Glutamatergic neuron (in vitro differentiated cells): ENCODE data around the gene ATF6B. TPM values are rescaled to one million over a fixed set of nuclear protein-coding genes. Genes with fewer than 3 reads are reported as not detected.

Source experiments
- DNase-seq: peaks from one replicate; pipeline ENCODE4 v3.0.0; 2022
- H3K27ac Mint-ChIP-seq: one replicate; pipeline ENCODE4 v1.8.0; 2020; ENCODE audit warnings: mild to moderate bottlenecking, mixed read lengths, inconsistent platforms; ENCODE audit not compliant: unreplicated experiment
- H3K27me3 Mint-ChIP-seq: one replicate; pipeline ENCODE4 v1.8.0; 2020; ENCODE audit warnings: mild to moderate bottlenecking, moderate library complexity, mixed read lengths, inconsistent platforms; ENCODE audit not compliant: unreplicated experiment
- H3K36me3 Mint-ChIP-seq: one replicate; pipeline ENCODE4 v1.8.0; 2020; ENCODE audit warnings: mild to moderate bottlenecking, mixed read lengths, inconsistent platforms; ENCODE audit not compliant: unreplicated experiment
- H3K4me1 Mint-ChIP-seq: one replicate; pipeline ENCODE4 v1.8.0; 2020; ENCODE audit warnings: mild to moderate bottlenecking, low read depth, mixed read lengths, inconsistent platforms; ENCODE audit not compliant: unreplicated experiment
- H3K4me3 Mint-ChIP-seq: one replicate; pipeline ENCODE4 v1.8.0; 2020; ENCODE audit warnings: mild to moderate bottlenecking, mixed read lengths, inconsistent platforms; ENCODE audit not compliant: unreplicated experiment
- H3K9me3 Mint-ChIP-seq: one replicate; pipeline ENCODE4 v1.8.0; 2020; ENCODE audit warnings: mild to moderate bottlenecking, moderate library complexity, mixed read lengths, inconsistent platforms; ENCODE audit not compliant: unreplicated experiment
- CTCF ChIP-seq: fragments of 200-600 bp; sonication (generic); IDR thresholded peaks from one replicate; pipeline ENCODE4 v1.5.0; 2021; ENCODE audit not compliant: partially characterized antibody, unreplicated experiment
- total RNA-seq: library from RNA; stranded (reverse); fragmentation: NEBNext Ultra II Directional; extraction: Animal tissue kit (Norgen Biotek cat#: 25700); gene quantifications from one replicate; pipeline ENCODE4 v1.2.1, GENCODE V29; 2021; ENCODE audit not compliant: unreplicated experiment

Gene ATF6B
- total RNA-seq, 1 donor from 2014 or later, result 79.5 TPM

DNA sequence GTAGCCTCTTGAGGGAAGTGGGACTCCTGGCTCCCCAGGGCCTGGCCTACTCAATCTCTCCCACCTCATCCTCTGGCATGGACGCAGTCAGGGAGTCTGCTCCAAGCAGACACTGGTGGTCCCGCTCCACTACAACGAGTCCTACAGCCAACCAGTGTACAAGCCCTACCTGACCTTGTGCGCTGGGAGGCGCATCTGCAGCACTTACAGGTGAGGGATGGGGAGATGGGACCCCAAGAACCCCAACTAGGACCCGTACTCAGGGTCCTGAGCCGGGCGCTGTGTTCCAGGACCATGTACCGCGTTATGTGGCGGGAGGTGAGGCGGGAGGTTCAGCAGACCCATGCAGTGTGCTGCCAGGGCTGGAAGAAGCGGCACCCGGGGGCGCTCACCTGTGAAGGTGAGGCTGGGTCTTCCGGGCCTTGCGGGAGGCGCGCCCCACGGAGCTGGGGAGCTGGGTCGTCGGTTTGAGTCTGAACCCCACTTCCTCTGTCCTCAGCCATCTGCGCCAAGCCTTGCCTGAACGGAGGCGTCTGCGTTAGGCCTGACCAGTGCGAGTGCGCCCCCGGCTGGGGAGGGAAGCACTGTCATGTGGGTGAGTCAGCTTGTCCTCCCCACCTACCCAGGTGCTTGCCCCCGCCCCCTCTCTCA lies 38.5 kb upstream of the ATF6B start:
- H3K27ac Mint-ChIP-seq, result no peak overlapping the region
- H3K9me3 Mint-ChIP-seq, result peaks cover 21% of the 10 kb centered on the region
- H3K27me3 Mint-ChIP-seq, result peaks cover 22% of the 10 kb centered on the region
- H3K36me3 Mint-ChIP-seq, result peaks cover 6% of the 10 kb centered on the region
- no peak overlapping the region for H3K4me3 Mint-ChIP-seq
- TF ChIP-seq CTCF, result no peak
- peak; percentile 47 for DNase-seq
- peaks cover 12% of the 10 kb centered on the region for H3K4me1 Mint-ChIP-seq

GRCh38 chr6:32164295-32164694 lies 36.2 kb upstream of the ATF6B start, which contains the start of gene EGFL8:
TSS of gene EGFL8 (plus strand) at chr6:32164595. CDS start at chr6:32166166, 1,571 bp downstream.
- Mint-ChIP-seq H3K4me1 (peaks cover 12% of the 10 kb centered on the region), H3K4me3 (peak within 1 kb of the TSS; percentile 43), H3K9me3 (peaks cover 21% of the 10 kb centered on the region), H3K36me3 (no peaks in the 10 kb centered on the region), H3K27me3 (peaks cover 18% of the 10 kb centered on the region), H3K27ac (no peak within 1 kb of the TSS)
- no peak for DNase-seq
- TF ChIP-seq CTCF, result no peak

- Mint-ChIP-seq H3K36me3 (no peaks in the 10 kb centered on the region), H3K27ac (no peak overlapping the region), H3K4me3 (peak overlapping the region; percentile 43), H3K27me3 (peaks cover 18% of the 10 kb centered on the region), H3K4me1 (peaks cover 10% of the 10 kb centered on the region), H3K9me3 (peaks cover 21% of the 10 kb centered on the region)
- DNase-seq, result no peak
- TF ChIP-seq CTCF, result no peak
Measured at GRCh38 chr6:32163559-32164258, 35.7 kb upstream of the ATF6B start.

DNA sequence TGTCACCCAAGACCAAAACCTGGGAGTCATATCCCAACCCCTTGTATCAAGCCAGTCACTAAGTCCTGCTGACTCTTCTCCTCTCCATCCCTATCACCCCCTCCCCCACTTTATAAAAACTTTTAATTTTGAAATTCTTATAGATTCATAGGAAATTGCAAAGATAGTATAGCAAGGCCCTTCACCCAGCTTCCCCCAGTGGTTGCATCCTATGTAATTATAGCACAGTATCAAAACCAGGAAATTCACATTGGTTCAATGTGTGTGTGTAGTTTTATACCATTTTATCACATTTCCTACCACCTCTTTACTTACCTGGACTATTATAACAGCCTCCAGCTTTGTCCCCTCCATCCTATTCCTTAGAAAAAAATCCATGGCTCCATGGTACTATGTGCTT lies 30.0 kb upstream of the ATF6B start:
- Mint-ChIP-seq H3K27me3 (peaks cover 9% of the 10 kb centered on the region), H3K9me3 (peaks cover 8% of the 10 kb centered on the region), H3K4me3 (no peak overlapping the region), H3K36me3 (no peaks in the 10 kb centered on the region), H3K27ac (no peak overlapping the region), H3K4me1 (peaks cover 7% of the 10 kb centered on the region)
- TF ChIP-seq CTCF, result no peak
- no peak for DNase-seq

DNA sequence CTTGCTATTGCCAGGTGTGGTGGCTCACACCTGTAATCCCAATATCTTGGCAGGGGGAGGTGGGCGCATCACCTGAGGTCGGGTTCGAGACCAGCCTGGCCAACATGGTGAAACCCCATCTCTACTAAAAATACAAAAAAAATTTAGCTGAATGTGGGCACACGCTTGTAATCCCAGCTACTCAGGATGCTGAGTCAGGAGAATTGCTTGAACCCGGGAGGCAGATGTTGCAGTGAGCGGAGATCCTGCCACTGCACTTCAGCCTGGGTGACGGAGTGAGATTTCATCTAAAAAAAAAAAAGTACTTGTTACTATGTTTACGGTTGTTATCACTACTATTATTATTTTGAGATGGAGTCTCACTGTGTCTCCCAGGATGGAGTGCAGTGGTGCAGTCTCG lies 28.8 kb upstream of the ATF6B start:
- Mint-ChIP-seq H3K36me3 (no peaks in the 10 kb centered on the region), H3K9me3 (peaks cover 4% of the 10 kb centered on the region), H3K27ac (no peak overlapping the region), H3K4me1 (peaks cover 18% of the 10 kb centered on the region), H3K4me3 (no peak overlapping the region), H3K27me3 (peaks cover 2% of the 10 kb centered on the region)
- no peak for TF ChIP-seq CTCF
- no peak for DNase-seq
